PC-3 (cell line): ENCODE measurements around the gene SULT1E1.

Experiments
- EZH2 ChIP-seq: fragments of 300-600 bp; sonication (generic); IDR thresholded peaks from one replicate; pipeline ENCODE4 v1.6.1; 2017; ENCODE audit warnings: antibody characterized with exemption, mild to moderate bottlenecking, low read length; ENCODE audit not compliant: unreplicated experiment
- EZH2phosphoT487 ChIP-seq: fragments of 300-600 bp; sonication (generic); IDR thresholded peaks from 2 replicates; pipeline ENCODE4 v1.6.1; 2018; ENCODE audit warnings: mild to moderate bottlenecking, antibody characterized with exemption, low read length, borderline replicate concordance
- TF ChIP-seq, protein P1 (sequence below): fragments of 300-600 bp; sonication (generic); conservative IDR thresholded peaks from 2 replicates; pipeline ENCODE4 v1.5.1; 2017; ENCODE audit warnings: antibody characterized with exemption, low read depth, mild to moderate bottlenecking, low read length

DNA sequence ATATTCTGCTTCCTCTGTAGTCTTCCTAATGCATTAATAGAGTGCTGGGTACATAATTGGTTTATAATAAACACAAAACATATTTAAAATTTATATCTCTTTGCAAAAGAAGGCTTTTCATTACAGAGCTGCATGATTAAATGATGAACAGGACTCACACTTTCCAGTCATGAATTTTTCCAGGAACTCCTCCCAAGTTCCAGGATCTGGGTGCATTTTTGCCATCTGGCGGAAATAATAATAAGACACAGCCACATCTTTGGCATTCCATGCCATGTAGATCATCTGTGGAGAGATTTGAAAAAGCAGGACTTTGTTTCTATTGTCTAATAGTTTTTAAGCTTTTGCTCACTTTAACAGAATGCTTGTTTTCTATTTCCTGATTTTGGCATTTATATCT lies 59.3 kb downstream of the SULT1E1 start:
- TF ChIP-seq, protein P1, sequence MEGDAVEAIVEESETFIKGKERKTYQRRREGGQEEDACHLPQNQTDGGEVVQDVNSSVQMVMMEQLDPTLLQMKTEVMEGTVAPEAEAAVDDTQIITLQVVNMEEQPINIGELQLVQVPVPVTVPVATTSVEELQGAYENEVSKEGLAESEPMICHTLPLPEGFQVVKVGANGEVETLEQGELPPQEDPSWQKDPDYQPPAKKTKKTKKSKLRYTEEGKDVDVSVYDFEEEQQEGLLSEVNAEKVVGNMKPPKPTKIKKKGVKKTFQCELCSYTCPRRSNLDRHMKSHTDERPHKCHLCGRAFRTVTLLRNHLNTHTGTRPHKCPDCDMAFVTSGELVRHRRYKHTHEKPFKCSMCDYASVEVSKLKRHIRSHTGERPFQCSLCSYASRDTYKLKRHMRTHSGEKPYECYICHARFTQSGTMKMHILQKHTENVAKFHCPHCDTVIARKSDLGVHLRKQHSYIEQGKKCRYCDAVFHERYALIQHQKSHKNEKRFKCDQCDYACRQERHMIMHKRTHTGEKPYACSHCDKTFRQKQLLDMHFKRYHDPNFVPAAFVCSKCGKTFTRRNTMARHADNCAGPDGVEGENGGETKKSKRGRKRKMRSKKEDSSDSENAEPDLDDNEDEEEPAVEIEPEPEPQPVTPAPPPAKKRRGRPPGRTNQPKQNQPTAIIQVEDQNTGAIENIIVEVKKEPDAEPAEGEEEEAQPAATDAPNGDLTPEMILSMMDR = no peak
- TF ChIP-seq EZH2phosphoT487 (no peak), EZH2 (no peak)
